Aorta (tissue), 5 donors: ENCODE data around the gene MPV17L2. TPM values are rescaled to one million over a fixed set of nuclear protein-coding genes. Genes with fewer than 3 reads are reported as not detected.

ENCODE experiments used
- ATAC-seq: fragments of 200-7000 bp; cut with Tn5 transposase; one replicate; pipeline ENCODE4 v1.9.1; 2022; ENCODE audit warnings: moderate library complexity; ENCODE audit not compliant: low FRiP score
- DNase-seq, 2 donors: peaks; one replicate each; pipeline ENCODE4 v3.0.0-alpha.2; 2020
- H3K27ac ChIP-seq, 2 donors: one replicate each; pipeline ENCODE4 v1.5.1; 2013; ENCODE audit warnings: low read length in 2 of 2, mild to moderate bottlenecking in 2 of 2, moderate library complexity in 2 of 2, control low read depth in 1 of 2, inconsistent platforms in 1 of 2, low read depth in 1 of 2
- H3K27me3 ChIP-seq, 2 donors: one replicate each; pipeline ENCODE4 v1.6.1; 2013; ENCODE audit warnings: control low read depth in 1 of 2, low read length in 1 of 2, mild to moderate bottlenecking in 1 of 2, moderate library complexity in 1 of 2; ENCODE audit not compliant: insufficient read depth in 2 of 2, control insufficient read depth in 1 of 2
- H3K36me3 ChIP-seq, 2 donors: one replicate each; pipeline ENCODE4 v1.6.1; 2013; ENCODE audit warnings: control low read depth in 1 of 2, low read length in 1 of 2, mild to moderate bottlenecking in 1 of 2; ENCODE audit not compliant: insufficient read depth in 2 of 2, control insufficient read depth in 1 of 2
- H3K4me1 ChIP-seq, 2 donors: one replicate each; pipeline ENCODE4 v1.6.1; 2013; ENCODE audit warnings: low read length in 2 of 2, control low read depth in 1 of 2, mild to moderate bottlenecking in 1 of 2, moderate library complexity in 1 of 2; ENCODE audit not compliant: insufficient read depth in 2 of 2, control insufficient read depth in 1 of 2
- H3K4me3 ChIP-seq, 2 donors: one replicate each; pipeline ENCODE4 v1.5.1; 2013; ENCODE audit warnings: low read length in 2 of 2, control low read depth in 1 of 2, mild to moderate bottlenecking in 1 of 2
- H3K9me3 ChIP-seq: one replicate; pipeline ENCODE4 v1.6.1; 2013; ENCODE audit warnings: mild to moderate bottlenecking, low read length; ENCODE audit not compliant: control insufficient read depth
- WGBS, 2 donors: extraction: QIAGEN DNeasy Blood & Tissue Kit; methylation state at CpG; one replicate each; pipeline ENCODE4 v1.1.7; 2013; 5-methylcytosine and 5-hydroxymethylcytosine counted together
- intact Hi-C, 2 donors: fragments of 100-400 bp; cut with DNase I; formaldehyde crosslinking; loops; one replicate each; pipeline versions ENCODE4 v1.14.2 to v1.15.0; 2022
- long read RNA-seq, 2 donors: library from polyadenylated mRNA; unstranded; transcript quantifications; one replicate each; pipeline ENCODE4 v2.0.0, GENCODE V29; 2020 to 2021
- polyA plus RNA-seq, 2 donors: library from polyadenylated mRNA; stranded (reverse); fragments of 200-250 nt; gene quantifications; one replicate each; pipeline ENCODE4 v1.2.3, GENCODE V29; 2013
- total RNA-seq, 2 donors: library from RNA; stranded (reverse); fragmentation: NEBNext Ultra II Directional; extraction: Animal tissue kit (Norgen Biotek cat#: 25700); gene quantifications; one replicate each; pipeline ENCODE4 v1.2.1, GENCODE V29; 2021
- donor health status: healthy with polysubstance abuse.
- donor health status: Bipolar disorder and iron deficiency.
- donor health status: DM: no; HTN: no; CAD: no.
- donor health status: DM: no; HTN: no; CAD: no.
- donor health status: DM: yes; HTN: yes; CAD: no.

Gene MPV17L2
- total RNA-seq (1 to 10 TPM; 5.7 to 6.2 TPM), polyA plus RNA-seq (10 to 100 TPM in 1 of 2 donors, 1 to 10 TPM in 1; 6.1 to 12.2 TPM)
- long read RNA-seq, donor 1, transcript MPV17L2-204 (5 exons, 1,408 nt) = major isoform, 24 of 26 reads
- long read RNA-seq, donor 1, partial matches to known transcripts = 0 of 26 reads
- long read RNA-seq, donor 1, other reads (novel, unspliced or antisense) = 1 of 26 reads
- long read RNA-seq, donor 2, transcript MPV17L2-204 (5 exons, 1,408 nt) = major isoform, 7 of 7 reads
- long read RNA-seq, donor 2, partial matches to known transcripts = 0 of 7 reads
- long read RNA-seq, donor 2, other reads (novel, unspliced or antisense) = 0 of 7 reads

DNA sequence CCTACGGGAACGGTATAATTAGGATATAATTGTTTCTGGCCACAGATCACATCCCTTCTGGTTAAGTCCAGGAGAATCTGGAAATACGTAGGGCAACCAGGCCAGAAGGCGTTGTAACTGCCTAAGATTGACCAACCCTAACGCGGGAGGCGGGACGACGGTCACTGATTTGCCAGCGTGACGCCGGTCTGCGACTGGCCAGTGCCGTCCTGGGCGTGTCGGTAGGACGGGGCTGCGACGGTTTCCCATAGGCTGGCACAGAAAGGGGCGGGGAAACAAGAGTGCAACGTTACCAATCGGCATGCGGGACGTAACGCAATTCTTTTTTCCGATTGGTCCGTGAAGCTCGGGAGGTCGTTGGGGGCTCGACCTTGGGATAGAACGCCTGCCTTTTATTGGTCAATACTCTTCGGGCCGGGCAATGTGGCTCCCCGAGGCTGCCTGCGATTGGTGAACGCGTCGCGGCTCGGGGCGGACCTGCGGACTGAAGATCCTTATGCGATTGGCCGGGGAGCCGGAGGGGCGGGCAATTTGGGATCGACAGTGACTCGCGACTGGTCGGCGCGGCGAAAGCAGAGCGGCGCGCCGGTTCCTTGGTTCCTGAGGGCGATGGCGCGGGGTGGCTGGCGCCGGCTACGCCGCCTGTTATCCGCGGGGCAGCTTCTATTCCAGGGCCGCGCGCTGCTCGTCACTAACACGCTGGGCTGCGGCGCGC is at the start of gene MPV17L2:
MPV17L2 (plus strand) TSS at position 546 of the 715 bp plus-strand sequence; CDS start at position 610, 64 bp downstream.
- intact Hi-C loops = loop anchor here (1.0 to 5.0 kb wide), 4 partner anchors 11 to 135 kb away; partner anchors contain the start of genes LSM4 (in 1 of the 2) and RAB3A (in 1 of the 2)
- peak; percentile 100 for DNase-seq
- Histone ChIP-seq H3K27ac (peak within 1 kb of the TSS; percentile 46 to 94), H3K4me1 (no peaks in the 10 kb centered on the region), H3K9me3 (no peaks in the 10 kb centered on the region), H3K36me3 (no peaks in the 10 kb centered on the region), H3K4me3 (peak within 1 kb of the TSS; percentile 37 to 59), H3K27me3 (no peaks in the 10 kb centered on the region)
- 0% methylated on average over 70 to 74 of the region's 74 CpGs for WGBS, 2 donors
- peak; percentile 97 for ATAC-seq

DNA sequence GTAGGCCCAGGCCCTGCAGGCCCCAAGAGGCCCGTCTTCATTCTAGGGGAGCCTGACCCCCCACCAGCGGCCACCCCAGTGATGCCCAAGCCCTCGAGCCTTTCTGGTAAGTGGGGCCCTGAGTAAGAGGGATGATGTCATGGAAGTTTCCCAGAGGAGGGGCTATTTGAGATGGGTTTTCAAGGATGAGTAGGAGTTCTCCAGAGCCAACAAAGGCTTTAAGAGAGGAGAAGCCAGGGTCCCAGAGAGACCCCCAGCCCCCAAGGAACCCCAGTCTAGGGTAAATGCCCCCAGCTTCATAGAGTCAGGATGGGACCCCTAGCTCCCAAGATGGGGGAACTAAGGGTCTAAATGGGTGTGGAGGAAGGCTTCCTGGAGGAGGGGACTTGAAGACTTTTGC is 49.1 kb upstream of the MPV17L2 start:
- intact Hi-C loops = no loop called here
- no peak overlapping the region for H3K4me3 ChIP-seq
- no peak overlapping the region for H3K27ac ChIP-seq
- H3K4me1 ChIP-seq = no peaks in the 10 kb centered on the region
- DNase-seq (no peak), ATAC-seq (no peak)
- 93 to 100% methylated on average over 3 of the region's 3 CpGs for WGBS, 2 donors
- H3K36me3 ChIP-seq = peaks cover 0 to 2% of the 10 kb centered on the region in 2 donors
- no peaks in the 10 kb centered on the region for H3K27me3 ChIP-seq
- H3K9me3 ChIP-seq = no peaks in the 10 kb centered on the region

DNA sequence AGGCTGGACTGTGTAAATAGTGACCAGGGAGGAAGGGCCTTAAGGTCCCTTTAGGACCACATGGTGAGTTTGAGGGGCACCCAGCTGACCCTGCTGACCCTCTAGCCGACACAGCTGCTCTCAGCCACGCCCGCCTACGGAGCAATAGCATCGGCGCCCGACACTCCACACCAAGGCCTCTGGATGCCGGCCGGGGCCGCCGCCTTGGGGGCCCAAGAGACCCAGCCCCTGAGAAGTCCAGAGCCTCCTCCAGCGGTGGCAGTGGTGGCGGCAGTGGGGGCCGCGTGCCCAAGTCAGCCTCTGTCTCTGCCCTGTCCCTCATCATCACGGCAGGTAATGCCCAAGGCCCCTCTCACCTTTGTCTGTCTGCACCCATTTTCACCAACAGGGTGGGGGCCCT is 48.7 kb upstream of the MPV17L2 start:
- no peaks in the 10 kb centered on the region for H3K4me1 ChIP-seq

DNA sequence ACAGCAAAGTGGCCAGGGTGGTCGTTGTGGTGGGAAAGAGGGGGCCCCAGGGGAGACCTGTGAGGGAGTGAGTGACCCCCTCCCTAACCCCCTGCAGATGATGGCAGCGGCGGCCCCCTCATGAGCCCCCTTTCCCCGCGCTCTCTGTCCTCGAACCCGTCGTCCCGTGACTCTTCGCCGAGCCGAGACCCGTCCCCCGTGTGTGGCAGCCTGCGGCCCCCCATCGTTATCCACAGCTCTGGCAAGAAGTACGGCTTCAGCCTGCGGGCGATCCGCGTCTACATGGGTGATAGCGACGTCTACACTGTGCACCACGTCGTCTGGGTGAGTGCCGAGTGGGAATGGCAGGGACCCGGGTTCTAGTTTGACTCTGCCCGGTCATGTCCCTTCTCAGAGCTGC is 48.1 kb upstream of the MPV17L2 start:
- H3K4me1 ChIP-seq = no peaks in the 10 kb centered on the region
- H3K27ac ChIP-seq = no peak overlapping the region
- DNase-seq = no peak
- H3K27me3 ChIP-seq = no peaks in the 10 kb centered on the region
- peaks cover 0 to 2% of the 10 kb centered on the region in 2 donors for H3K36me3 ChIP-seq
- no peak for ATAC-seq
- no peaks in the 10 kb centered on the region for H3K9me3 ChIP-seq
- 96 to 97% methylated on average over 28 of the region's 28 CpGs for WGBS, 2 donors
- intact Hi-C loops = no loop called here
- no peak overlapping the region for H3K4me3 ChIP-seq

More for the DNA sequence above, 48.7 kb upstream of the MPV17L2 start:
- WGBS, 2 donors = 91% methylated on average over 16 of the region's 16 CpGs
- H3K27me3 ChIP-seq = no peaks in the 10 kb centered on the region
- H3K27ac ChIP-seq = no peak overlapping the region
- peaks cover 0 to 2% of the 10 kb centered on the region in 2 donors for H3K36me3 ChIP-seq
- H3K9me3 ChIP-seq = no peaks in the 10 kb centered on the region
- no peak overlapping the region for H3K4me3 ChIP-seq
- intact Hi-C loops = no loop called here
- DNase-seq (no peak), ATAC-seq (no peak)

DNA sequence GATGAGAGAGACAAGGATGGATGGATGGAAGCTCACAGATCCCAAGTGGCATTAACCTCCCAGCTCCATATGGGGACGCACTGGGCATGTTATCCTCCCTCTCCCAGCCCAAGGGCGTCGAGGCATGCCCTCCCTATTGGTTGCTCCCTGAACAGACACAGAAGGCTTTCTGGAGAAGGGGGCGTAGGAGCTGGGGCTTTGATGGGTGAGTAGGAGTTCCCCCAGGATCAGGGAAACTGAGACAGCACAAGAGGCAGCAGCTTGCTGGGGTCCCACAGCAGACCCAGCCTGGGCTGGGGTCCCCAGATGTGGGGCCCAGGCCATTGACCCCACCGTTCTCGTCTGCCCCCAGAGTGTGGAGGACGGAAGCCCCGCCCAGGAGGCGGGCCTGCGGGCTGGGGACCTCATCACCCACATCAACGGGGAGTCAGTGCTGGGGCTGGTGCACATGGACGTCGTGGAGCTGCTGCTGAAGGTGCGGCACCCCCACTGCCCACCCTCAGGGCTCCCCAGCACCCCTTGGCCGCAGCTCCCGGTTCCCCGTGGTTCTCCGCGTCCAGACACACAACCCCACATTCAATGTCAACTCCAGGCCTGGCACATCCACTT is 47.5 kb upstream of the MPV17L2 start:
- 94% methylated on average over 19 of the region's 19 CpGs for WGBS, 2 donors
- H3K4me3 ChIP-seq = no peak overlapping the region
- H3K36me3 ChIP-seq = peaks cover 0 to 2% of the 10 kb centered on the region in 2 donors
- no peak overlapping the region for H3K27ac ChIP-seq
- no peaks in the 10 kb centered on the region for H3K4me1 ChIP-seq
- DNase-seq (no peak), ATAC-seq (peak; percentile 31)
- no peaks in the 10 kb centered on the region for H3K27me3 ChIP-seq
- intact Hi-C loops = no loop called here
- no peaks in the 10 kb centered on the region for H3K9me3 ChIP-seq

DNA sequence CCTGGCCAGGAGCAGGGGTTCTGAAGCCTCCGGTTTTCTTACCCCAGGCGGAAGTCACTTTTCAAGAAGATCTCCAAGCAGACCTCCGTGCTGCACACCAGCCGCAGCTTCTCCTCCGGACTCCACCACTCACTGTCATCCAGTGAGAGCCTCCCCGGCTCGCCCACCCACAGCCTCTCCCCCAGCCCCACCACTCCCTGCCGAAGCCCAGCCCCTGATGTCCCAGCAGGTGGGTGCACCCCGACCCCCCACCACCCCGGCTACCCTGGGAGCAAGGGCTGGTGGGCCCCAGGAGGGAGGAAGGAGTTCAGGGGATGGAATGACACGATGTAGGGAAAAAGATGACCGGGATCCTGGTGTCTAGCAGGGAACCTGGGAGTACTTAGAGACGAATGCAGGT is 45.6 kb upstream of the MPV17L2 start:
- H3K9me3 ChIP-seq = no peaks in the 10 kb centered on the region
- intact Hi-C loops = no loop called here
- DNase-seq = no peak
- no peaks in the 10 kb centered on the region for H3K4me1 ChIP-seq
- no peak overlapping the region for H3K4me3 ChIP-seq
- H3K27me3 ChIP-seq = no peaks in the 10 kb centered on the region
- no peak overlapping the region for H3K27ac ChIP-seq
- WGBS, 2 donors = 90 to 91% methylated on average over 13 of the region's 13 CpGs
- no peak for ATAC-seq
- H3K36me3 ChIP-seq = peaks cover 0 to 2% of the 10 kb centered on the region in 2 donors

DNA sequence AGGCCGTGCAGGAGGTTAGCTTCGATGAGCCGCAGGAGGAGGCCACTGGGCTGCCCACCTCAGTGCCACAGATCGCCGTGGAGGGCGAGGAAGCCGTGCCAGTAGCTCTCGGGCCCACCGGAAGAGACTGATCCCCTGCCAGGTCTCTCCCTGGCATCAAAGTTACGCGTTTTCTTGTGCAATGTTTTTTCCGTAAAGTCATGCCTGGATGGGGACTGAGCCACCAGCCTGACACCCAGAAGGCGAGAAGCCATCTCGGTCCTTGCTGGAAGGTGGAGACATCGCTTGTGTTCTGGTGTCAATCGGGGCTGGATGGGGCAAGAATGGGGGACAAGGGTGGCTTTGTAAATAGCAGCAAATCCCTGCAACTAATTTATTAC is 43.4 kb upstream of the MPV17L2 start:
- no peaks in the 10 kb centered on the region for H3K9me3 ChIP-seq
- H3K27ac ChIP-seq = no peak overlapping the region
- no peaks in the 10 kb centered on the region for H3K4me1 ChIP-seq
- no peak overlapping the region for H3K4me3 ChIP-seq
- intact Hi-C loops = no loop called here
- 85 to 88% methylated on average over 16 of the region's 16 CpGs for WGBS, 2 donors
- no peaks in the 10 kb centered on the region for H3K36me3 ChIP-seq
- no peak for DNase-seq
- no peaks in the 10 kb centered on the region for H3K27me3 ChIP-seq
- no peak for ATAC-seq

DNA sequence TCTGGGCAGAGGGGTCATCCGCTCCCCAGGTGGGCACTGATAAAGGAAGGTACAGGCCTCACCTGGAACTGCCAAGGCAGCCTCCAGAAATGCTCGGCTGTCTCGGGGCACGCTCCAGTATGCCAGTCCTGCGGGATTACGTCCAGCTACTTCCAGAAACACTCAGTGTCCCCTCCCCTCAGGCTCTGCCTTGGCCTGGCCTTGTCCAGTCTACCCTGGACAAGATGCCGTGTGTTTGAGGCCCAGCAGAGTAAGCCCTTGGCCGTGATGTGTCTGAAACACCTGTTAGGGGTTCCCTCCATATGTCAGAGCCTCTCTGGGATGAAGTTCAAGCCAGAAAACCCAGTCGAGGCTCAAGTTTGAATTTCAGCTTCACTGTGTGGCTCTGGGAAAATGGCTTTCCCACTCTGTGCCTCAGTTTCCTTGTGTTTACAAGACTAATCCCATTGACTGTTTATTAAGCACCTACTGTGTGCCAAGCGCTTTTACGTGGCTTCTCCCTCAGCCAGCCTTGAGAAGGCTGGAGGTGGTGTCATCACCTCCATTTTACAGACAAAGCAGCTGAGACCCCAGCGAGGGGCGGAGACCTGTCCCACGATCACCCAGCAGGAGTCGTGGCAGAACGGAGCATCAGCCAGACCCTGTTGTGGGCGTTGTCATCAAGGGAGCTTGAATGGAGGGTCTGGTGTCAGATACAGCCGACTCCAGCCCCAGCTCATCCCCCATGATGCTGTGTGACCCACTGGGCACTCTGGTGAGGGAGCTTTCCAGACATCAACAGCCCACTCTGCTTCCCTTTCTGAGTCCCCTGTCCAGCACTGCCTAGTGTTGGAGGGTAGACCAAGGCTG is 42.0 kb upstream of the MPV17L2 start:
- H3K27me3 ChIP-seq = no peaks in the 10 kb centered on the region
- WGBS, 2 donors = 89 to 90% methylated on average over 18 of the region's 18 CpGs
- no peaks in the 10 kb centered on the region for H3K4me1 ChIP-seq
- no peaks in the 10 kb centered on the region for H3K36me3 ChIP-seq
- ATAC-seq (no peak), DNase-seq (no peak)
- no peak overlapping the region for H3K4me3 ChIP-seq
- intact Hi-C loops = loop anchor here (5.0 to 10.0 kb wide), 3 partner anchors 34 to 146 kb away; partner anchors contain the start of gene ARRDC2 (in 2 of the 2)
- no peak overlapping the region for H3K27ac ChIP-seq
- no peaks in the 10 kb centered on the region for H3K9me3 ChIP-seq
